SU-DHL-6 (cell line): ENCODE data around the gene INO80C.

Experiments used
- CTCF ChIP-seq: fragments of 200-600 bp; sonication (generic); IDR thresholded peaks from one replicate; pipeline ENCODE4 v1.5.1; 2017; ENCODE audit warnings: antibody characterized with exemption, mild to moderate bottlenecking, low read length, moderate library complexity; ENCODE audit not compliant: insufficient read depth, poor library complexity, severe bottlenecking
- EZH2phosphoT487 ChIP-seq: fragments of 200-600 bp; sonication (generic), shearing (Covaris generic); conservative IDR thresholded peaks from 2 replicates; pipeline ENCODE4 v1.6.1; 2018; ENCODE audit warnings: mild to moderate bottlenecking, antibody characterized with exemption, low read length, moderate library complexity, mixed read lengths

- no peak for TF ChIP-seq CTCF
- no peak for TF ChIP-seq EZH2phosphoT487
Measured at GRCh38 chr18:35463827-35464226, 33.9 kb downstream of the INO80C start.
